ENCODE measurements around the gene LRRC8B. TPM values are rescaled to one million over a fixed set of nuclear protein-coding genes. Genes with fewer than 3 reads are reported as not detected.

LRRC8B gene
- total and polyA plus RNA-seq, 2 of the 8 experiments (the other 6 are each of a cell fraction or from before 2014, with no cell fraction given), result 18.4 to 29.2 TPM

DNA sequence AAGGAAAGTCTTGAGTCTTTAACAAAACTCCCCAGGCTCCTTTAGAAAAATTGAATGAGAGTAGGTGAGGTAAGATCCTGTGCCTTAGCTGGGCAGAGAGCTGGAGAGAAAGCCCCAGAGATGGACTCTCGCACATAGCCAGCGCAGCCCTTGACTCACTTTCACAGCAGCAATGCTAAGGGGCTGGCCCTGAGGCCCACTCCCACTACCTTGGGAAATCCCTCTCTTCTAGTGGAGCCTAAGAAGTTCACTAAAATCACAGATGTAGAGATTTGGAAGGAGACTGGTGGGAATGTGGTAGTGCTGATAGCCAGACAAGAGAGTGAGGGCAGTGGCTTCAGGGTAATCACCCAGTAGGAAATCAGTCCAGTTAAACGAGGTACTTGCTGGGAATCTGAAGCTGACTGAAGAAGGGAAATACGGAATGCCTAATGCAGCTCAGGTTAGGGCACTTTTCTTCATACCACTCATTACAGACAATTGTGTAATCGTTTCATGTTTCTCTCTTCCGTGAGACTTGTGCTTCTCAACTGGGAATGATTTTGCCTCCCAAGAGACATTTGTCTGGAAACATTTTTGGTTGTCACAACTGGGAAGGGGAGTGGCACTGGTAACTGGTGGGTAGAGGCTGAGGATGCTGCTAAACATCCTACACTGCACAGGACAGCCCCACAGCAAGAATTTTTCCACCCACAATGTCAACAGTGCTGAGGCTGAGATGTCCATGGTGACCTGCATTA is 65.9 kb downstream of the LRRC8B start:
- Histone ChIP-seq H4K5ac (ENCODE audit: insufficient read length, low read depth, low read length) (no peak overlapping the region), H3K36me3 (ENCODE audit: control insufficient read depth in 2 of 4, insufficient read depth in 4 of 4, low read length in 3 of 4) (peaks cover 0 to under 1% (median 0%) of the 10 kb centered on the region in 4 experiments; a peak in 2 of 8 replicates), H2BK12ac (ENCODE audit: low read depth, low read length) (no peak overlapping the region)
- TF ChIP-seq POLR2A (IDR thresholded peaks at IDR 0.05; ENCODE audit: control extremely low read depth in 1 of 2, low read depth in 2 of 2, low read length in 2 of 2) (no peak), CTBP2 (IDR thresholded peaks at IDR 0.05; ENCODE audit: borderline replicate concordance, insufficient read depth, insufficient read length, low read length) (no peak), KDM1A (IDR thresholded peaks at IDR 0.05; ENCODE audit: borderline replicate concordance, low read length) (no peak), SIX5 (IDR thresholded peaks at IDR 0.05; ENCODE audit: low read depth, low read length) (no peak)
- TF ChIP-seq, protein P1, sequence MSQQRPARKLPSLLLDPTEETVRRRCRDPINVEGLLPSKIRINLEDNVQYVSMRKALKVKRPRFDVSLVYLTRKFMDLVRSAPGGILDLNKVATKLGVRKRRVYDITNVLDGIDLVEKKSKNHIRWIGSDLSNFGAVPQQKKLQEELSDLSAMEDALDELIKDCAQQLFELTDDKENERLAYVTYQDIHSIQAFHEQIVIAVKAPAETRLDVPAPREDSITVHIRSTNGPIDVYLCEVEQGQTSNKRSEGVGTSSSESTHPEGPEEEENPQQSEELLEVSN (IDR thresholded peaks at IDR 0.05), result no peak
- TF ChIP-seq, protein P2, sequence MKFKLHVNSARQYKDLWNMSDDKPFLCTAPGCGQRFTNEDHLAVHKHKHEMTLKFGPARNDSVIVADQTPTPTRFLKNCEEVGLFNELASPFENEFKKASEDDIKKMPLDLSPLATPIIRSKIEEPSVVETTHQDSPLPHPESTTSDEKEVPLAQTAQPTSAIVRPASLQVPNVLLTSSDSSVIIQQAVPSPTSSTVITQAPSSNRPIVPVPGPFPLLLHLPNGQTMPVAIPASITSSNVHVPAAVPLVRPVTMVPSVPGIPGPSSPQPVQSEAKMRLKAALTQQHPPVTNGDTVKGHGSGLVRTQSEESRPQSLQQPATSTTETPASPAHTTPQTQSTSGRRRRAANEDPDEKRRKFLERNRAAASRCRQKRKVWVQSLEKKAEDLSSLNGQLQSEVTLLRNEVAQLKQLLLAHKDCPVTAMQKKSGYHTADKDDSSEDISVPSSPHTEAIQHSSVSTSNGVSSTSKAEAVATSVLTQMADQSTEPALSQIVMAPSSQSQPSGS (IDR thresholded peaks at IDR 0.05; ENCODE audit: low read length), result no peak
- TF ChIP-seq, protein P3, sequence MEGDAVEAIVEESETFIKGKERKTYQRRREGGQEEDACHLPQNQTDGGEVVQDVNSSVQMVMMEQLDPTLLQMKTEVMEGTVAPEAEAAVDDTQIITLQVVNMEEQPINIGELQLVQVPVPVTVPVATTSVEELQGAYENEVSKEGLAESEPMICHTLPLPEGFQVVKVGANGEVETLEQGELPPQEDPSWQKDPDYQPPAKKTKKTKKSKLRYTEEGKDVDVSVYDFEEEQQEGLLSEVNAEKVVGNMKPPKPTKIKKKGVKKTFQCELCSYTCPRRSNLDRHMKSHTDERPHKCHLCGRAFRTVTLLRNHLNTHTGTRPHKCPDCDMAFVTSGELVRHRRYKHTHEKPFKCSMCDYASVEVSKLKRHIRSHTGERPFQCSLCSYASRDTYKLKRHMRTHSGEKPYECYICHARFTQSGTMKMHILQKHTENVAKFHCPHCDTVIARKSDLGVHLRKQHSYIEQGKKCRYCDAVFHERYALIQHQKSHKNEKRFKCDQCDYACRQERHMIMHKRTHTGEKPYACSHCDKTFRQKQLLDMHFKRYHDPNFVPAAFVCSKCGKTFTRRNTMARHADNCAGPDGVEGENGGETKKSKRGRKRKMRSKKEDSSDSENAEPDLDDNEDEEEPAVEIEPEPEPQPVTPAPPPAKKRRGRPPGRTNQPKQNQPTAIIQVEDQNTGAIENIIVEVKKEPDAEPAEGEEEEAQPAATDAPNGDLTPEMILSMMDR (IDR thresholded peaks at IDR 0.05; ENCODE audit: control extremely low read depth in 1 of 3, insufficient read depth in 1 of 3, low read depth in 1 of 3, low read length in 3 of 3), result no peak

More for the DNA sequence above, 65.9 kb downstream of the LRRC8B start:
- Histone ChIP-seq H3K14ac (ENCODE audit: insufficient read length) (no peak overlapping the region), H3K4me1 (replicated peaks in 1 of 4; ENCODE audit: control insufficient read depth in 3 of 4, insufficient read depth in 4 of 4, low read length in 3 of 4) (peaks cover 0 to 13% (median 6%) of the 10 kb centered on the region in 4 experiments; a peak in 5 of 7 replicates), H3K4me3 (ENCODE audit: extremely low read depth in 1 of 4, insufficient read depth in 2 of 4, low read depth in 3 of 4, low read length in 4 of 4) (no peak overlapping the region), H3K4me2 (ENCODE audit: insufficient read depth in 1 of 2, low read depth in 2 of 2, low read length in 2 of 2) (no peak overlapping the region), H3K9me3 (ENCODE audit: insufficient read depth in 2 of 2, low read depth in 1 of 2, low read length in 1 of 2) (no peaks in the 10 kb centered on the region), H3K56ac (replicated peaks; ENCODE audit: insufficient read length, low read depth, low read length) (no peak overlapping the region), H2AFZ (ENCODE audit: low read length) (no peak overlapping the region), H3K9ac (replicated peaks in 1 of 4; ENCODE audit: extremely low read depth in 1 of 4, low read depth in 3 of 4, low read length in 3 of 4) (no peak overlapping the region), H3K79me1 (ENCODE audit: low read depth, low read length) (no peaks in the 10 kb centered on the region), H2AK5ac (ENCODE audit: low read depth, low read length) (no peak overlapping the region), H4K20me1 (replicated peaks in 1 of 2; ENCODE audit: control insufficient read depth in 1 of 2, insufficient read depth in 2 of 2, low read length in 2 of 2) (peaks cover 0 to 3% of the 10 kb centered on the region in 2 experiments), H2BK20ac (ENCODE audit: low read length) (no peak overlapping the region), H2BK5ac (ENCODE audit: low read depth, low read length) (no peak overlapping the region), H3K4ac (replicated peaks; ENCODE audit: insufficient read length, low read depth, low read length) (no peak overlapping the region), H3K27ac (ENCODE audit: low read depth, low read length) (no peak overlapping the region), H3K79me2 (ENCODE audit: control insufficient read depth in 1 of 2, insufficient read depth in 2 of 2, low read length in 2 of 2) (peaks cover 0 to 10% of the 10 kb centered on the region in 2 experiments; a peak in 1 of 4 replicates), H3K27me3 (replicated peaks in 1 of 4; ENCODE audit: control insufficient read depth in 3 of 4, extremely low read depth in 1 of 4, insufficient read depth in 3 of 4, low read length in 3 of 4) (no peaks in the 10 kb centered on the region), H3K18ac (ENCODE audit: extremely low read depth, low read length) (no peak overlapping the region), H3K23ac (ENCODE audit: insufficient read length) (no peak overlapping the region), H3K23me2 (ENCODE audit: low read depth, low read length) (no peaks in the 10 kb centered on the region), H4K91ac (replicated peaks; ENCODE audit: insufficient read length, low read length) (no peak overlapping the region), H2BK15ac (ENCODE audit: low read length) (no peak overlapping the region), H4K8ac (ENCODE audit: extremely low read depth, insufficient read depth, low read length) (no peak overlapping the region), H2BK120ac (replicated peaks; ENCODE audit: low read depth, low read length) (no peak overlapping the region)
- no peak for DNase-seq (ENCODE audit: low read depth in 1 of 2, low spot score in 2 of 2)
- POLR2A ChIA-PET (ENCODE audit: partially characterized antibody), result interaction anchor here (1.3 kb wide), 1 partner anchor 14 kb away, joined by 6 read pairs; no protein-coding TSS in a partner anchor
- WGBS, 2 experiments (ENCODE audit: extremely low coverage in 1 of 2, insufficient coverage in 1 of 2, insufficient read length in 1 of 2, insufficient replicate concordance in 2 of 2, low coverage in 1 of 2, low lambda C conversion rate in 2 of 2, missing lambda C conversion rate in 1 of 2), result 93% methylated on average over 6 of the region's 6 CpGs; no CpG with 5 or more reads in 1 of the 2 experiments
- FAIRE-seq, result no peak
- CTCF ChIA-PET (ENCODE audit: partially characterized antibody), result interaction anchor here (0.9 to 2.4 kb wide), 7 partner anchors 8 to 172 kb away, joined by 3 to 8 read pairs (median 5); no protein-coding TSS in a partner anchor

Measured in H1 (cell line).